GM19397 (cell line): ENCODE measurements around the gene DFFB.
"Not testable (repeated sequence)": the region's sequence is repeated elsewhere in the genome, so short reads cannot be mapped to it uniquely, and the experiment has no call there.

ENCODE experiments used
- ATAC-seq: cut with Tn5 transposase; IDR thresholded peaks from one replicate; pipeline ENCODE4 v1.9.1; 2021; ENCODE audit warnings: mild to moderate bottlenecking, moderate library complexity; ENCODE audit not compliant: unreplicated experiment

The DFFB gene

DNA sequence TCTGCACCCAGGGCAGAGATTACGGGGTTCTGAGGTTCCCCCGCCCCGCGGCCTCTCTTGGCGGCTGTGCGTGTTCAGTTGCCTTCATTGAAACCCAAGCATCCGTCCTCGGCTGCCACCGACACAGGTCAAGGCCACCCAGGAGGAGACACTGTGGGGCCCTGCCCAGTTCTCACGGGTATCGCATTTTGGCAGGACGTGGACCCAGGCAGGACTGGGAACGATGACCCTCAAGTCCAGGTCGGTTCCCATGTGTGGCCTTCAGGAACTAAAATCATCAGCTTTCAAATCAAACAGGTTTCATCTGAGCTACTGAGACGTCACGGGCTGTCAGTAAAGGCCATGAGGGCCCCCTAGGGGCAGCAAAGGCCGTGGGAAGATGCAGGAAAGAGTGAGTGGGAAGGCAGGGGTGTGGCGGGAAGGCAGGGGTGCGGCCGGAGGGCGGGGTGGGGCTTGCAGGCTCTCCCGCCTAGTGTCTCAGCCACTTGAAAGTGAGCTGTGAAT lies 49.8 kb downstream of the DFFB start:
- ATAC-seq, result no peak

DNA sequence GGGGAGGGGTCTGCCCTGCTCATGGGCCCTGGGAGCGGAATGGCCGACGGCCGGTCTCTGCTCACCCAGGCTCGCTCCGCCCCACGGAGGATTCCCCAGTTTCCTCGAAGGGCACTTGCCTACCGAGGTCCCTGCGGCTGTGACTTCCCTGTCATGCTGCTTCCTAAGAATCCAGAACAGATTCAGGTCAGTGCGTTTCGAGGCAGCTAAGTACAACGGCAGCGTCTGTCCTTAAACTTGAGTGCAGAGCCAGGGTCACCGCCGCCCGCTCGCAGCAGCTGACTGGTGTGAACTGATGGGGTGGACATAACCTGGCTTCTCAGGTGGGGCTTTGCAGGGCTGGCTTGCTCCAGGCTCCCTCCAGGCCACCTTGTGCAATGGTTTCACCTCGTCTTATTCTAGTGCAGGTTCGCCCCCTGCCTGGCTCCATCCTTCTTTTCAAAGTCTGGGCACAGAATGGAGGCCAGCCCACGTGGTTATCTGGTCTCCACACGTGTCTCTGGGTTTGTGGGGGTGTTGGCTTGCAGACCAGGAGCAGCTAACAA lies 50.4 kb downstream of the DFFB start:
- ATAC-seq, result no peak

DNA sequence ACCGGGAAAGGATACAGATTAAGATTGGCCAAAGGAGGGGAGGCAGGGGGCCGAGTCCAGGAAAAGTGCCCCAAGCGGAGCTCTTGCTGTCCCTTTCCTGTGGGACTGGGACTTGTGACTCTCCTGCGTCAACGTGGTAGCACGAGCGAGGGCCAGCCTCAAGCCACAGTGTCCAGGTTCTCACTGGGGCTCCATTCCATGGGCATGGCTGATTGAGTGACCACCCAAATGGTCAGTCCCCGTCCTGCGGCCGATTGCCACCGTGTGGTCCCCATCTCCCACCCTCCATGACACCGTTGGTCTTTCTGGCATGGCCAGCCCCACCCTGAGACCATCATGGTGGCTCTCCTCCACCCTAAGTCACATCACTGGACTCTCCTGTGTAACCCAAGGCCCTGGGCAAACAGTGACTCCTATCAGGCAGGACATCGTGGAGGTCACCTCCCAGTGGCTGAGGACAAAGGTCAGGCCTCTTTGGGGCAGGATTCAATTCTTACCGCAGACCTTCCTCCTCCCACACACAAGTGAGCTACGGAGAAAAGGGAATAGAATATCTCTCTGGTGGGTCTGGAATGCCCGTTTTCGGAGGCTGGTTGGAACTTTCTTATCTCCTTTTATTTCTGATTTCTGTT lies 51.7 kb downstream of the DFFB start:
- ATAC-seq, result no peak

DNA sequence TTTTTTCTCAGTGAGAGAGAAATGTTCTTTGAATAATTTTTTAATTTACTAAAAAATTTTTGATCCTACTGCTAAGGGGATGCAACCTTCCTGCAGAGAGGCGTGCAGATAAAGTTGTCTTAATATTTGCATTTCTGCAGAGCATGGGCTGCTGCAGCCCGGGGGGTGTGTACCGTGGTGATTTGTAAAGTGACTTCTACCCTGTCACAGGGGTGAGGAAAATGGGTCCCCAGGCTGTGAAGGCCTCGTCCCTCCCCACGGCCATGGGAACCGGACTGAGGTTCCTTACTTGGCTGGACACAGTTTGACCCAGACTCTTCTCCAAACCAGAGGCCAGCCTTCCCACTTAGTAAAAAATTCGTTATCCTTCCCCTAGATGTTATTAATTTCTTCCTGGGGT lies 52.3 kb downstream of the DFFB start:
- no peak for ATAC-seq

DNA sequence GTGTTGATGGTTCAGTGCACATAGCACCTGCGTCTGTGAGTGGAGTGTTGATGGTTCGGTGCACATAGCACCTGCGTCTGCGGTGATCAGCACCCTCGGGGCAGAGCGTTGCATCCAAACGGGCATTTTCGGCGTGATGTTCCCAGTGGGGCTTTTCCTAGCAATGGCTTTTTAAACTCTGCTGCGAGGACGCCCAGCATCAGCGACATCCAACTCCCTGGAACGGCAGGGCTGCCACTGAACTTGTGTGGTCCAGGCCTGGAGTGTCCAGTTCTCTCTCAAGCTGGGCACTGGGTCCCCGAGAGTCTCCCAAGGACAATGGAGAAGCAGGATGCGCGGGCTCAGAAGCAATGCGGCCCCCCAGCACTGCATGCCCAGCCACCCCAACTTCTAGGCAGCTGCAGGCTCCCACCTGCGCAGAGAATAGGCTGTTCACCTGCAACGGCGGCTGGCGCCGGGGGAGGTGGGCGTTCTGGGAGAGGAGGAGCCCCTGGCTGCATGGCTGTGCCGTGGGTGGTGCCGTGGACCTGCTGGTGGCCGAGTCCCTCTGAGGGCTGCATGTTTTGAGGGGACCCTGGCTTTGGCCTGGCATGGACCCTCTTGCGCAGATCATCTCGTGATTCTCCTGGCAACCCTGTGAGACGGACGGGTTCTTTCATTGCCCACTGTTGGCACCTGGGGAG lies 52.9 kb downstream of the DFFB start:
- no peak for ATAC-seq

DNA sequence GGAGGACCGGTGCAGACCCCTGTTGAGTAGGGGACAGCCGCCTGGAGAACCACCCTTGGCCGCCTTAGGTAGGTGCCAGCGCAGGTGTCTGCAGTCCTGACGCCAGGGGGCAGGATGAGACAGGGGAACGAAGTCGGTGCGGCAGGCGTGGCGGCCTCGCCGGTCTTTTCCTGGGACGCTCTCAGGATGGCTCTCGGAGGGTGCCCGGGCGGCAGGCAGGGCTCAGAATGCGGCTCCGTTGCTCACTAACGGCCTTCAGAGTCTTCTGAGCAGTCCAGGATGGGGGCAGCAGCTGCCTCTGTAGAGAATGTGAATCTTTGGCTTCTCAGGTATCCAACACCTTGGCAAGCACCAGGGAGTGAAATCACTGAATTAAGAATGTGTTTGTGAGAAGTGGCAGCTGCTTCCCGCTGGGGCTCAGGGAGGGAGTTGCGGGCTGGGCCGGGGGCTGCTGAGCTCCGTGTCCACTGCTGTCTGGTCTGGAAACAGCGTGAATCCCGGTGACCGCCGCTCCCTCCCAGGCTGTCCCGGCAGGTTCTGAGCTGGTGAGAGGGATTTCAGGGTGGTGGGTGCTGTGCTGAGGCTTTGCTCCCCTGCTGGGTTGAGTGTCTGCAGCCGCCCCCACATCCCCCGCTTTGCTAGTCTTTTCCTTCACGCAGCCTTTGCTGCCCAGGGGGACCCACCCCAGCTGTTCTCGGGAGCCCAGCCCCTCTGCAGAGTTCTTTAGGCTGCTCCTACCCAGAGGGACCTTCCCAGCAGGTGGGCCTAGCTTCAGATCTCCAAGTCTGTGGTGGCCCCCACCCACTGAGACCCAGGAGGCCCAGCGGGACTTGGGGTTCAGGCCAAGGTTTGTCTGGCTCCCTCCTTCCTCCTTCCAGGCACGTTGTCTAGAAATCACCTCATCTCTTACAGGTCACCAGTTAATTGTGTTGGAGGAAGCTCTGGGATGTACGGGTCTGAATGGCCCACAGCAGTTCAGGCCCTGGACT lies 53.9 kb downstream of the DFFB start:
- no peak for ATAC-seq

DNA sequence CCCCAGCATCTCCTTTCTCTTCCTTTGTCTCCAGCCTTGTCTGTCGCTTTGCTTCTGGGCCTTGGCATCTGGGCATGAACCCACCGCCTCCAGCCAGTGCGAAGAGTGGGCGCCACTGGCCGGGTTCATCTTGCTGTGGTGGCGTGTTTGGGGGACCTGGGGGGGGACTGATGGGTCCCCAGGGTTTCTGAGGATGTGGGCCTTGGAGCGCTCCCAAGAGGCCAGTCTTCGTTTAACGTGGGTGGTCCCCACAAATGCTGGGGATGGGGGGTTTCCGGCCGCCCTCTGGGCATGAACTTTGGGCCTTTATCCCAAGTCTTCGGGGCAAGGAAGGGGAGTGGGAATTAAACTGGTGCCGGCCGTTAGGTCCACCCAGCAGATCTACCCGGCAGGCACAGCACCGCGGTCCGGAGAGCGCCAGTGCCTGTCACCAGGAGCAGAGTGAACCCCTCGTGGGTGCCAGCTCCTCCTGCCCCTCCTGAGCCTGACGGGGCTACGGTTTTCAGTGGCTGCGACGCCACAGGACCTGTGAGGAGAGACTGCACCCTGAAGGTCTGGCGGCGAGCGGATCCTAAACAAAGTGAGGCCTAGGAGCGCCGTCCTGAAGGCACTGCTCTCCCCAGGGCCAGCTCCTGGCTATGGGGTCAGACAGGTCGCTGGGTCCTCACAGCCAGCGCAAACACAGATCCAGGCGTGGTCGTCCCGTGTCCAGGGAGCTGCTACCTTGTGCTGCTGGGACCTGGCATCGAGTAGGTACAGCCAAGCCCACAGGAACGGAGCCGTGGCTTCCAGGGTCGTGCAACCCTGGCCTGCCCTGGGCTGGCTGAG lies 54.9 kb downstream of the DFFB start:
- ATAC-seq, result no peak

DNA sequence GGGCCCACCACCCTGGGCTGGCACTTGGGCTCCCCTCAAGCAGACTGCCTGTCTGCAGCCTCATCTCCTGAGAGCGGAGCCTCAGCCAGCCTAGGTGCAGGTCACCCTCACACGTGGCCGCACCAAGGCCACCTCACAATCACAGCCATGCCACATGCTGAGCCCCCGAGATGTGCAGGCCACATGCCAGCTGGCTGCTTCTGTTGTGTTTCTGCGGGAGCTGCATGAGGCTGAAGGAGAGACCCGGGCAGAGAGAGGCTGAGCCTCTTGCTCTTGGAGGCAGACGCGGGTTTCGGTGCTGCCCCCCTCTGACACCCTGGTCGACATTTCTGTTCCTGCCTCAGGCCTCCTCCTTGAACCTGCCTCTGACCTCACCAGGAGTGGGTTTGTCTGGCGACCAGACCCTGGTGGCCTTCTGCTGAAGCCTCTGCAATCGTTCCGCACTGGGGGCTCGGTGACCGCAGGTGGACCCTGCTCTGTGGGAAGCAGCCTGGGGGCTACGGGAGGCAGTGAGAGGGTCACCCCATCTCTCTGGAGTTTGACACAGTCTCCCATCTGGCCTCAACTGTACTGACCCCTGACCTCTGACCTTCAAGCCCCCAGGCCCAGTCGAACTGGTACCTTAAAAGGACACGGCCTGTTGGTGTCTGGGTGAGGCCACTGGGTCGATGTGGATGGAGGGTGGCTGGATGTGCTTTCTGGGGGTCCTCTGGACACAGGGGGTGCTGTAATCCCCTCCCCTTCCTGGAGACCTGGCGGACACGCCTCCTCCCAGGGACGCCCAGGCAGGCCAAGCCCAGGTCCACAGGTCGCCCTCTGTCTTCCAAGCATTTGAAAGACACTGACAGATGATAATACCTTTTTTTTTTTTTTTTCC lies 55.8 kb downstream of the DFFB start:
- ATAC-seq, result no peak

DNA sequence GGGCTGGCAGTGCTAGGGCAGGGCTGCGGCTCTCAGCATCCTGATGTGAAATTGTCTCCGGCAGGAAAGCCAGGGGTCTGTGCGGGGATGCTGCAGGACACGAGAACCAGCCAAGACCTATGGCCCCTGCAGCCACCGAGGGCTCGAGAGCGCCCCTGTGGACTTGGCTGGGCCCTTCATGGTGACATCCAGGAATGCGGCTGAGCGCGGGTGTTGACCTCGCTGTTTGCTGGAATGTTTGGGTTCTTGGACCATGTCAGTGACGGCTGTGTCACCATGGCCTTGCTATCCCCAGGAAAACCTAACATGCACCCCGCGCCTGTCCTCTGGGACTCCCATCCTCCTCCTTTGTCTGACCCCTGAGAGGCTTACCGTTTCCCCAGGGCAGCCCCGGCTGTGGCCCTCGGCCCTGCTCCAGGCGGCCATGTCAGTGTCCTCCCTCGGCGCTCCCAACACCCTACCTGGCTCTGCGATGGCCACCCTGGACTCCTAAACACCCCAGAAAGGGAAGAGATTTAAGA lies 57.1 kb downstream of the DFFB start:
- ATAC-seq, result no peak

DNA sequence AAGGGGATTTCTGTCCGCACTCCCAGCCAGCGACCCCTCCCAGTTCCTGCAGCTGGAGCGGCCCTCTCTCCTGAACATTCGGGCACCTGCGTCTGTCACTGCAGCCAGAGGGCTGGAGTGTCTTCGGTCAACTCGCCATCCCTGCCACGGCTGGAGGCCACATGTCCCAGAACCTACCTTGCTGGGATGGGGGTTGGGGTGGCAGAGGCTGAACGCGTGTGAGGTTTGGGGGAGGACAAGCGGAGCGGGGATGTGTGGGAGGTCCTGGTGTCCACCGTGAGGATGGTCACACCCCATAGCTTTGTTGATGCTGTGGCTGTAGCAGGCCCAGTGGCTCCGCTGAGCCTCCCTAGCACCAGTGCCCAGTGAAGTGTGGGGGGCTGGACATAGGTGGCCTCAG lies 57.6 kb downstream of the DFFB start:
- no peak for ATAC-seq

DNA sequence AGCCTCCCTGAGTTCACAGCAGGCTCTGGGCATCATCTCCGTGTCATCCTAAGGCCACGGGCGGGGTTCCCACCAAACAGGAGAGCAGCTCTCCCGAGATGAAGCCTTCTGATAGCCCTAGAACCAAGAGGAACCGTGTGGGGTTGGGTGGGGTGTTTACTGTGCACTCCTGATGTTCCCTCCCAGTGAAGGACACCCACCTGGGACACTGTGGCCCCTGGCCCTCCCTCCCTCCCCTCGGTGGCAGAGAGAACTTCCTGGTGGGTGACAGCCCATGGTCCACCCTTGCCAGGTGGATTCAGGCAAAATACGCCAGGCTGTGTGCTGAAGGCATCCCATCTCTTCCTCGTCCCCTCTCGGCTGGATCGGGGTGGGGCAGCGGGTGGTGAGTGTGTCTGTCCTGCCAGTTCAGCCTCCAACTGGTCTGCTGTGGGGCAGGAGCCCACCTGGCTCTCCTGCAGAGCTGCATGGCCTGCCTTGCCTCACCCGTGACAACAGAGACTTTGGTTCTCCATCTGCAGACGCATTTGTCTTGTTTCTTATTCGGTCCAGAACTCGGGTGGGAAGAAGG lies 58.4 kb downstream of the DFFB start:
- ATAC-seq, result no peak

DNA sequence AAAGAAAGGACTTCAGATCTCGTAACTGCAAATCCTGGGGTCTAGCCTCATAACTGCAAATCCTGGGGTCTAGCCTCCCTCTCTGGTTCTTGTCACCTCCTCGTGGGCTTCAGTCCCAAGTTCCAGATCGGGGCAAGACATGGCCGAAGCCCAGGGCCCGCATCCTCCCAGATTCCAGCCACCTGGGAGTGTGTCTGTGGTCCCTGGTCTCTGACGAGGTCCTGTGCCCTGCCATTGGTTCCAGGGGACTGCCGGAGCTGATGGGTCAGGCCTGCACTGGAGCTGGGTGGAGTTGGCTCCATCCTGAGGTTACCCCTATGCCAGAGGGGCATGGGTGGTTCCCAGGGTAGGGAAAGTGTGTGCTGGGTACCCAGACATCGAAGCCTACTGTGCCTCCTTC lies 60.5 kb downstream of the DFFB start:
- ATAC-seq, result no peak

DNA sequence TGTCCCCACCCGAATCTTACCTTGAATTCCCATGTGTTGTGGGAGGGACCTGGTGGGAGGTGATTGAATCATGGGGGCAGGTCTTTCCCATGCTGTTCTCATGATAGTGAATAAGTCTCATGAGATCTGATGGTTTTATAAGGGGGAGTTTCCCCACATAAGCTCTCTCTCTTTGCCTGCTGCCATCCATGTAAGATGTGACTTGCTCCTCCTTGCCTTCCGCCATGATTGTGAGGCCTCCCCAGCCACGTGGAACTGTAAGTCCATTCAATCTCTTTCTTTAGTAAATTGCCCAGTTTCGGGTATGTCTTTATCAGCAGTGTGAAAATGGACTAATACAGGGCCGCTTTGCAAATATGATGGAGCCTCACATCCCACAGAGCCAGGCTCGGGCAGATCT lies 61.1 kb downstream of the DFFB start:
- ATAC-seq, result not testable (repeated sequence)

DNA sequence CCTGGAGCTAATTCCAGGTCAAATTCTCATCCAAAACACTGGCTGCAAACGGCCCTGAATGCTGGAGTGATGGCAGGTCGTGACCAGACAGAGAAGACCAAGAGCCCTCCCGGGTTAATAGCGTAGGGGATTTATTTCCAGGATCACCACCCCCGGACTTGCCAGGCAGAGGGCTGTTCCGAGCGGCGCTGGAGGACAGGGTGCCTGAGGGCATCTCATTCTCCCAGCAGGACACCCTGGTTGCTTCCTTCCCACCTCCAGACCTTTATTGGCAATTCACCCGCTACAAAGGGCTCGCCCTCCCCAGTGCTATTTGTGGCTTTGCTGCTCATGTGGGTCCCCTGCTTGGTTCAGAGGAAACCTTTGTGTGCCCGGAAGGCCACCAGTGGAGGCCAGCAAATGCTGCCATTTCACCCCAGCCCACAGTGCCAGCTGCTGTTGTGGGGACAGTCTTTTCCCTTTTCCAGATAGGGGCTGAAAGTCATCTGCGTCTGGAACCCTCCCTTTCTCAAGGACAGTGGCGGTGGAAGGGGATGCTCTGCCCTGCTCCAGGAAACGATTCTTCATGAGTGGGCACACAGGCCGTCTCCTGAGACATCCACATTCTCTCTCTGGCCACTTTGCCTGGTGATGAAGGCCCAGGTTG lies 61.8 kb downstream of the DFFB start:
- no peak for ATAC-seq

DNA sequence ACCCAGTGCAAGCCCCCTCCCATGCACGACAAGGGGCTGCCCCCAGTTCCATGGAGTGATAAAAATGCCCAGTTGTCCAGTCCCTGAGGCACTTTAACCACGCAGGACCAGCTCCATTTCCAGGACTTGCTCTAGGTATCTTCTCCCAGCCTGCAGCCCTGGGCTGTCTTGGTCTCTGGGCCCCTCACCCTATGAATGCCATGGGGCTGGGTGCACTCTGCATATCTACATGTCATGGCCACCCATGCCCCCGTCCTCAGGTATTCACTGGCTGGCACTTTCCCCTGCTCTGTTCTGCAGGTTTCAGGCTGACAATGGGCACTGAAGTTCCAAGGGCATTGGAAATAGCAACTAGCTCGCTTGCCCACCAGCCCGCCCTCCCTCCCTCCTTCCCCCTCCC lies 62.4 kb downstream of the DFFB start:
- ATAC-seq, result no peak

DNA sequence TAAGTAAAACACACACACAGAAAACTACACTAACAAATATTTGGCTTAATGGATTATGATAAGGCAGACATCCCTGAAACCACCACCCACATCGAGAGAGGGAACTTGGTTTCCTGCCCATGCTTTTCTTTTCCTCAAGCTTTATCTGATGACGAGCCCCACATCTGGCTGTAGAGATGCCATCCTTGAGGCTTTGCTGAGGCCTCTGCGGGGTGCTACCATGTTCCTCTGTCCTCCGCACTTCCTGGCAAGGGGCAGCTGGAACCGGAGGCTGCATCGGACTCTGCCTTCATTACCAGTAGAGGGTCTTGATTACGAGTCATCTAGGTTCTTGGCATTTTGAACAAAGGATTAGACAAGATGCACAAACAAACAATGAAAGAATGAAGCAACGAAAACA lies 64.5 kb downstream of the DFFB start:
- no peak for ATAC-seq

DNA sequence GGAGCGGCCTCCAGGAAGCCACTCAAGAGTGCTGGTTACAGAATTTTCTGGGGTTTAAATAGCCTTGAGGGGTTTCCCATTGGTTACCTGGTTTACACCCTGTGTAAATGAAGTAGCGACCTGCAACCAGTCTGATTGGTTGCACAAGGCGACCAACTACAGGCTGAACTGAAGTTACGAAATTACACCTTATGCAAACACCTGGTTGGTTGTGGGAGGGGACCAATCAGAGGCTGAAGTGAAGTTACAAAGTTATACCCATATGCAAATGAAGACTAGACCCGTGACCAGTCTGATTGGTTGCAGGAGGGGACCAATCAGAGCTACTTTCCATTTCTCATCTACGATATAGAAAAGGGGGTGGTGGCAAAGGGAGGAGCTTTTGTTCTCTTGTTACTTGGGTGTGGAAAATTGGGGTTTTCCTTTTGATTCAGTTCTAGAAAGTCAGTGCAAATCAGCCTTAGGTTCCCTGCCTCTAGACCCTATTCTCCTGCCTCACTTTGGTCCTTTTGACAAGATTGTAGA lies 65.0 kb downstream of the DFFB start:
- ATAC-seq, result no peak

DNA sequence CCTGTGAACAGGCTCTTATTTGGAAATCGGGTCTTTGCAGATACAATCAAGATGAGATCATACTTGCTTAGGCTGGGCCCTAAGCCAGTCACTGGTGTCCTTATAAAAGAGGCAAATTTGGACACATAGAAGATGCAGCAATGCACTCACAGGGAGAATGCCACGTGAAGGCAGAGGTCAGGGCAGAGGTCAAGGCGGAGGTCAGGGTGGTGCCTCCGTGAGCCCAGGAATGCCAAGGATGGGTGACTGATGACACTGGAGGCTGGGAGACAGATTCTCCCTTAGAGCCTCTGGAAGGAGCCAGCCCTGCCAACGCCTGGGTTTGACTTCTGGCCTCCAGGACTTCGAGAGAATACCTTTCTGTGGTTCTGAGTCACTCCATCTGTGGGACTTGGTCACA lies 65.6 kb downstream of the DFFB start:
- ATAC-seq, result no peak
